Stimulated activated memory B cell treated with anti-CD40 and anti-IgM and Interleukin-4, amounts not matched to agents 10 μg/mL and 1 μg/mL and 100 μg/mL, for 72 hours (primary cell): ENCODE measurements around the gene DMXL2.
A peak's percentile ranks its signal among the peaks of the same experiment; 100 is the strongest.
"Not testable (repeated sequence)": the region's sequence is repeated elsewhere in the genome, so short reads cannot be mapped to it uniquely, and the experiment has no call there.

ENCODE experiments used
- ATAC-seq: fragments of 150-1000 bp; cut with Tn5 transposase; 2 replicates; pipeline ENCODE4 v1.10.0; 2021
- H3K27ac Mint-ChIP-seq: one replicate; pipeline ENCODE4 v1.8.0; 2022; ENCODE audit warnings: mild to moderate bottlenecking, mixed read lengths
- H3K27me3 Mint-ChIP-seq: one replicate; pipeline ENCODE4 v1.8.0; 2022; ENCODE audit warnings: mixed read lengths
- H3K36me3 Mint-ChIP-seq: one replicate; pipeline ENCODE4 v1.8.0; 2022; ENCODE audit warnings: mixed read lengths
- H3K4me1 Mint-ChIP-seq: one replicate; pipeline ENCODE4 v1.8.0; 2022; ENCODE audit warnings: mixed read lengths
- H3K4me3 Mint-ChIP-seq: one replicate; pipeline ENCODE4 v1.8.0; 2022; ENCODE audit warnings: mild to moderate bottlenecking, moderate library complexity, mixed read lengths
- H3K9me3 Mint-ChIP-seq: one replicate; pipeline ENCODE4 v1.8.0; 2022; ENCODE audit warnings: mixed read lengths

Gene DMXL2

GRCh38 chr15:51444807-51445206, 177.8 kb downstream of the DMXL2 start:
- no peaks in the 10 kb centered on the region for H3K27me3 Mint-ChIP-seq
- H3K9me3 Mint-ChIP-seq, result no peaks in the 10 kb centered on the region
- no peaks in the 10 kb centered on the region for H3K4me1 Mint-ChIP-seq
- no peak overlapping the region for H3K27ac Mint-ChIP-seq
- ATAC-seq, result no peak
- no peaks in the 10 kb centered on the region for H3K36me3 Mint-ChIP-seq
- no peak overlapping the region for H3K4me3 Mint-ChIP-seq

GRCh38 chr15:51444112-51444511, 178.5 kb downstream of the DMXL2 start:
- H3K27me3 Mint-ChIP-seq, result no peaks in the 10 kb centered on the region
- no peak overlapping the region for H3K27ac Mint-ChIP-seq
- no peaks in the 10 kb centered on the region for H3K4me1 Mint-ChIP-seq
- ATAC-seq, result no peak
- no peaks in the 10 kb centered on the region for H3K36me3 Mint-ChIP-seq
- H3K4me3 Mint-ChIP-seq, result no peak overlapping the region
- no peaks in the 10 kb centered on the region for H3K9me3 Mint-ChIP-seq

- H3K27me3 Mint-ChIP-seq, result no peaks in the 10 kb centered on the region
Observed at GRCh38 chr15:51443282-51443914, 179.2 kb downstream of the DMXL2 start.

GRCh38 chr15:51438526-51438925, 184.0 kb downstream of the DMXL2 start:
- Mint-ChIP-seq H3K9me3 (peaks cover 8% of the 10 kb centered on the region), H3K4me3 (no peak overlapping the region), H3K36me3 (no peaks in the 10 kb centered on the region), H3K27me3 (no peaks in the 10 kb centered on the region), H3K4me1 (no peaks in the 10 kb centered on the region), H3K27ac (no peak overlapping the region)
- ATAC-seq, result no peak

More at GRCh38 chr15:51443282-51443914, 179.2 kb downstream of the DMXL2 start:
- Mint-ChIP-seq H3K4me1 (no peaks in the 10 kb centered on the region), H3K36me3 (no peaks in the 10 kb centered on the region), H3K9me3 (peaks cover 4% of the 10 kb centered on the region), H3K4me3 (no peak overlapping the region), H3K27ac (no peak overlapping the region)
- peak; percentile 39 for ATAC-seq

GRCh38 chr15:51425517-51426040, 197.0 kb downstream of the DMXL2 start:
- H3K27me3 Mint-ChIP-seq, result no peaks in the 10 kb centered on the region
- H3K27ac Mint-ChIP-seq, result no peak overlapping the region
- no peaks in the 10 kb centered on the region for H3K36me3 Mint-ChIP-seq
- no peak overlapping the region for H3K4me3 Mint-ChIP-seq
- no peak for ATAC-seq
- H3K4me1 Mint-ChIP-seq, result no peaks in the 10 kb centered on the region
- H3K9me3 Mint-ChIP-seq, result no peaks in the 10 kb centered on the region

GRCh38 chr15:51424780-51425179, 197.8 kb downstream of the DMXL2 start:
- no peaks in the 10 kb centered on the region for H3K9me3 Mint-ChIP-seq
- no peaks in the 10 kb centered on the region for H3K4me1 Mint-ChIP-seq
- H3K4me3 Mint-ChIP-seq, result no peak overlapping the region
- H3K27me3 Mint-ChIP-seq, result no peaks in the 10 kb centered on the region
- ATAC-seq, result no peak
- no peaks in the 10 kb centered on the region for H3K36me3 Mint-ChIP-seq
- H3K27ac Mint-ChIP-seq, result no peak overlapping the region

- not testable (repeated sequence) for ATAC-seq, H3K27ac Mint-ChIP-seq, H3K4me1 Mint-ChIP-seq, H3K4me3 Mint-ChIP-seq, H3K9me3 Mint-ChIP-seq, H3K27me3 Mint-ChIP-seq, H3K36me3 Mint-ChIP-seq
Observed at GRCh38 chr15:51423040-51423439, 199.5 kb downstream of the DMXL2 start.

- peaks cover 15% of the 10 kb centered on the region for H3K27me3 Mint-ChIP-seq
- no peaks in the 10 kb centered on the region for H3K4me1 Mint-ChIP-seq
- no peaks in the 10 kb centered on the region for H3K9me3 Mint-ChIP-seq
- no peaks in the 10 kb centered on the region for H3K36me3 Mint-ChIP-seq
- H3K4me3 Mint-ChIP-seq, result no peak overlapping the region
- no peak overlapping the region for H3K27ac Mint-ChIP-seq
- no peak for ATAC-seq
Observed at GRCh38 chr15:51416129-51416528, 206.4 kb downstream of the DMXL2 start.

GRCh38 chr15:51414256-51414860, 208.2 kb downstream of the DMXL2 start:
- H3K4me3 Mint-ChIP-seq, result no peak overlapping the region
- peak; percentile 31 for ATAC-seq
- no peaks in the 10 kb centered on the region for H3K36me3 Mint-ChIP-seq
- H3K27ac Mint-ChIP-seq, result no peak overlapping the region
- H3K27me3 Mint-ChIP-seq, result peaks cover 15% of the 10 kb centered on the region
- H3K9me3 Mint-ChIP-seq, result no peaks in the 10 kb centered on the region
- H3K4me1 Mint-ChIP-seq, result no peaks in the 10 kb centered on the region

- H3K27me3 Mint-ChIP-seq, result peaks cover 23% of the 10 kb centered on the region
- no peaks in the 10 kb centered on the region for H3K9me3 Mint-ChIP-seq
- no peak for ATAC-seq
- no peaks in the 10 kb centered on the region for H3K36me3 Mint-ChIP-seq
- no peak overlapping the region for H3K4me3 Mint-ChIP-seq
- H3K27ac Mint-ChIP-seq, result no peak overlapping the region
- H3K4me1 Mint-ChIP-seq, result peaks cover 14% of the 10 kb centered on the region
Observed at GRCh38 chr15:51405693-51406523, 216.7 kb downstream of the DMXL2 start.

GRCh38 chr15:51403946-51404695, 218.4 kb downstream of the DMXL2 start:
- Mint-ChIP-seq H3K4me1 (peaks cover 14% of the 10 kb centered on the region), H3K36me3 (no peaks in the 10 kb centered on the region), H3K27me3 (peaks cover 23% of the 10 kb centered on the region), H3K27ac (no peak overlapping the region), H3K9me3 (no peaks in the 10 kb centered on the region), H3K4me3 (no peak overlapping the region)
- no peak for ATAC-seq

- Mint-ChIP-seq H3K27ac (no peak overlapping the region), H3K9me3 (no peaks in the 10 kb centered on the region), H3K4me3 (no peak overlapping the region), H3K36me3 (no peaks in the 10 kb centered on the region), H3K27me3 (peaks cover 23% of the 10 kb centered on the region), H3K4me1 (peaks cover 14% of the 10 kb centered on the region)
- ATAC-seq, result no peak
Observed at GRCh38 chr15:51403072-51403878, 219.3 kb downstream of the DMXL2 start.

GRCh38 chr15:51401872-51402517, 220.6 kb downstream of the DMXL2 start:
- peak; percentile 34 for ATAC-seq
- H3K36me3 Mint-ChIP-seq, result no peaks in the 10 kb centered on the region
- no peak overlapping the region for H3K27ac Mint-ChIP-seq
- peaks cover 14% of the 10 kb centered on the region for H3K4me1 Mint-ChIP-seq
- H3K9me3 Mint-ChIP-seq, result no peaks in the 10 kb centered on the region
- no peak overlapping the region for H3K4me3 Mint-ChIP-seq
- H3K27me3 Mint-ChIP-seq, result peaks cover 23% of the 10 kb centered on the region
